Measurements from ENCODE around the gene DOCK2.
"Not testable (repeated sequence)": the region's sequence is repeated elsewhere in the genome, so short reads cannot be mapped to it uniquely, and the experiment has no call there.

DOCK2 gene

DNA sequence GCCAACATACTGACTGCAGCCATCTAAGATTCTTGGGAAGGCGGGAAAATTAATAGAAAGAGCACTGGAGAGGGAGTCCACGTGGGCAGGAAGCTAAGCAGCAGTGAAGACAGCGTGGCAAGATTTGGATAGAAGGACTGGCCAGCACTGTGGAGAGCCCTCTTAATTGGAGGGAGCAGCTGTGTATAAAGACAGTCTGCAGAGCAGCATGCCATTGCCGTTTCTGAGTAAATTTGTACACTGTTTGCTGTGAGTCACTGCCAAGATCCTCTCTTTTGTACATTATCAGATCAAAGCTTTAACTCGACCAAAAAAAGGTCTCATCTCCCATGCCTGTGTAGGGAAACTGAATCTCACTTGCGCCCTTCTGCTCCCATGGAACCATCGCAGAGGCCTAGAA lies 297.9 kb downstream of the DOCK2 start:
- no peak for DNase-seq (ENCODE audit: low read depth in 2 of 2, low spot score in 1 of 2)

DNA sequence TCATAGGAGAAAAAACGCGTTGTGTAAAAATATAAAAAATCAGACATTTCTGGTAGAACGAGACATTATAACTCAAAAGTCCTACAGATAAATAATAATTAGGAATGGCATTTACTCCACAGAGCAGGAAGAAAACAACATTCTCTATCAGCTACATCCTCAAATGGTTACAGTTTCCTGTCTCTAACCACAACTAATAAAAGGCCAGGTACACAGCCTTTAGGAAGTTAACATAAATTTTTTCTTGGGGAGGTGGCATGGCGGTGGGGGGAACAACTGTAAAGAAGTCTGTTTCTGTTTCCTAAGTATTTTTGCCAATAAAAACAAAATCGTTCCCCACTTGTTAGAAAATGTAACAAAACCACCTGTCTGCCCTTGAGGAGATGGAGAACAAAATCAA lies 298.7 kb downstream of the DOCK2 start:
- DNase-seq (ENCODE audit: low read depth in 2 of 2, low spot score in 1 of 2) = no peak

DNA sequence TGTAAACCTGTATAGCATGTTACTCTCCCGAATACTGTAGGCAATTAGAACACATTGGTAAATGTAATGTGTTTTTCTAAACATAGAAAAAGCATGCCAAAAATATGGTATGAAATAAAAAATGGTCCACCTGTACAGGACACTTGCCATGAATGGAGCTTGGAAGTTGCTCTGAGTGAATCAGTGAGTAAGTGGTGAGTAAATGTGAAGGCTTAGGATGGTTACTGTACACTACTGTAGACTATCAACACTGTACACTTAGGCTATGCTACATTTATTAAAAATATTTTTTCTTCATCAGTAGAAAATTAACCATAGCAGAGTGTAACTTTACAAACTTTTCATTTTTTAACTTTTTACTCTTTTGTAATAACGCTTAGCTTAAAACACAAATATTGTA lies 301.4 kb downstream of the DOCK2 start:
- no peak for DNase-seq (ENCODE audit: low read depth in 2 of 2, low spot score in 1 of 2)

DNA sequence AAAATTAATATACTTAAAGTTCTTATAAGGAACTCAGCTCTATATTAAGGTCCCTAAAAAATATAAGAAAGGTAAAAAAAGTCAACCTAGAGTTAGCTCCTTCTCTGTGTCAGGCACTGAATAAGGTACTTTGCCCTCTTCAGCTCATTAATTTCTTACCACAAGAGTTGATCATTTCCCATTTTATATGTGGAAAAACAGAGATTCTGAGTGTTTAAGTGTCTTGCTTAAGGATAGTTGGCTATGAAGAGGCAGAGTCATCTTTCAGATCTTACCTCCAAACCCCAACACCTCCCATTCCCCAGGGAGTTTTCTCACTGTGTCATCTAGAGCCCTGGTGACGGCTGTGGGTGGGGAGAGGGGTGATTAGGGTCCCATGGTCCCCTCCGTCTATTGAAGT lies 302.7 kb downstream of the DOCK2 start:
- DNase-seq (ENCODE audit: low read depth in 2 of 2, low spot score in 1 of 2) = no peak

DNA sequence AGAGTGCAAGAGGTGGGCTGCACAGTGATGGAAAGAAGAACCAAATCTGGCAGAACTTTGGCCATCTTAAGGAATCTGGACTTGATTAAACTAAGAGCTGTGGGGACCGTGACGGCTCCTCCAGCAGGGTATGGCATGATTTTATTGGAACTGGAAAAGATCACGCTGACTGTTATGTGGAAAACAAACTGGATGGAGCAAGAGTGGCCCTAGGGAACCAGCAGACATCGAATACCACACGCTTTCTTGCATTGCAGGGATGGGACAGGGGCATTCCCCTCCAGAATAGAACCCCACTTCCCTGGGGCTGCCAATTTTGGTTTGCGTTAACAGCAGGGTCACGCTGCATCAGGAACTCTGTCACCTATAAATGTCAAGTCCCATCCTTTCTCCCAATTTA lies 304.5 kb downstream of the DOCK2 start:
- DNase-seq (ENCODE audit: low read depth in 2 of 2, low spot score in 1 of 2) = no peak

DNA sequence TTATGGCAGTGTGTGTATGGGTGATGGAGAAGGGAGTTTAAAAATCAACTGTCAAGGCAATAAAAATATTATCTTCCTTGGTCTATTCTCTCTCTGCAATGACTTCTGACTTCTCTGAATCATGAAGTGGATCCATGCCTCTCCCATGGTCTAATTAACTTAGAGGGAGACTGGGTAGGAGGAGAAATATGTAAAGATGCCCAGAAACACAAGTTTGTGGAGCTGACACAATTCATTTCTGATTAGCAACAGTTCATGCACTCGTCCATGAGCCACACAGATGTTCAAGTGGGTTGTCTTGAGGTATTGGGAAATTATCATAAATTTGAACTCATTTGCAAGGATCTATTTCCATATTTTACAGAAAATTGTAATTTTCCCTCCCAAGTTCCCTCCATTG lies 305.1 kb downstream of the DOCK2 start:
- no peak for DNase-seq (ENCODE audit: low read depth in 2 of 2, low spot score in 1 of 2)

DNA sequence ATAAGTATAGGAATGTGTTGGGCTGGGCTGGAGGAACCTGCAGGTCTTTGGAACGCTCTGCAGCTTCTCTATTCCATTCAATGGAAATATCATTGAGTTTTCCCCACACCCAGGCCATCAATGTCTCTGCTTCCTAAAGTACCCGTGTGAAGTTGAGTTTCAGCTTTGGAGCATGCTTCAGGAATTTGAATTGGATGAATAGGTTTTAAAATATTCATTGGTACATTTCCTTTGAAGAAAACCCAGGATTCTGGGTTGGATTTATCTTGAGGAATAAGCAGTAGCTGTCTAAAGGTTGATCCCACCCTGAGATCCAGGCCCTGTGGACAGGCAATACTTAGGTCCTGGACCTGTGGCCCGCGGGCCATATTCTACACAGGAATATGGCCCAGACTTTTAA lies 306.0 kb downstream of the DOCK2 start:
- DNase-seq (ENCODE audit: low read depth in 2 of 2, low spot score in 1 of 2) = no peak

DNA sequence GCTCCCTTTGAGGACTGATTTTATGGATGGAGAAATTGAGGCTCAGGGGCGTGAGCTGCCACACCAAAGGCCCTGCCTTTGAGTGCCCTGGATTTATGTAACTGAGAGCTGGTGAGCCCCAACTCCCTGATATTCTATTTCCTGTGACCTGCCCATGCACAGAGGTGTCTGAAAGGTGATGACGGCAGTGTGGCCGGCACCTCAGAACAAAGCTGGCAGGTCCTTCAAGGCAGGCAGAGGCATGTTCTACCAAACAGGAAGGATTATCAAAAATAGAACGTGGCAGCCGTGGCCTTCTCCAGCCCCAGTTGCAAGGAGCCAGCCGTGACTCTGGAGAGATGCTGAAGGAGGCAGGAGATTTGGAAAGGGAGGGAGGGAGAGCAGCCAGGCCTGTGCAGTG lies 307.0 kb downstream of the DOCK2 start:
- DNase-seq (ENCODE audit: low read depth in 2 of 2, low spot score in 1 of 2) = no peak

DNA sequence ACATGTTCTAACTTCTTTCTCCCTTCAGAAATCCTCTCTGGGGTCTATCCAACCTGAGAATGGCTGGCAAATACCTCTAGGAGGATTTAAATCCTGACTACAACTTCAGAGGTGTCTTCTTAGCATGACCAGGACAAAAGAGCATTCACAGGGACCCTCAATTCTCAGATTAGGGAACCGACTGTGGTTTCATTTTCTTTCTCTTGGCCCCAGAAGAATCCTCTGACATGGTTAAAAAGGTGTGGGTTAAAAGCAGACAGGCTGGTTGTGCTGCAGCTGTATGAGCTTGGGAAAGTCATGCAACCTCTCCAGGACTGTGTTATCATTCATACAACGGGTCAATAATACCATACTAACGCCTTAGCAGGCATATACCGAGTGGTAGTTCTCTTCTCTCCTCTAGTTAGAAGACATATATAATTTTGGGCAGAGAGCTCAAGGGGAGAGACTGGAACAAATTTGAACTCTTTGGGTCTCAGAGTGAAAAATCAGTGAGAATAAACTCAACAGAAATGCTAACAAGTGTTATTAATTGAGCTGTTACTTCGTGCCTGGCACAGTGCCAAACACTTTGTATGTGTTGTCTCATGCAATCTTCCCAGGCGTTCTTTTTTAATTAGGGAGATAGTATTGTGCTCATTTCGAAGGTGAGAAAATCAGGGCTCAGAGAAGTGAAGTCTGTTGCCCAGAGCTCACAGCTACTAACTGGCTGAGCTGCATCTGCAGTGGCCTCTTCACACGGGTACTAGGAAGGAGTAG lies 308.0 kb downstream of the DOCK2 start:
- DNase-seq (ENCODE audit: low read depth in 2 of 2, low spot score in 1 of 2) = no peak

DNA sequence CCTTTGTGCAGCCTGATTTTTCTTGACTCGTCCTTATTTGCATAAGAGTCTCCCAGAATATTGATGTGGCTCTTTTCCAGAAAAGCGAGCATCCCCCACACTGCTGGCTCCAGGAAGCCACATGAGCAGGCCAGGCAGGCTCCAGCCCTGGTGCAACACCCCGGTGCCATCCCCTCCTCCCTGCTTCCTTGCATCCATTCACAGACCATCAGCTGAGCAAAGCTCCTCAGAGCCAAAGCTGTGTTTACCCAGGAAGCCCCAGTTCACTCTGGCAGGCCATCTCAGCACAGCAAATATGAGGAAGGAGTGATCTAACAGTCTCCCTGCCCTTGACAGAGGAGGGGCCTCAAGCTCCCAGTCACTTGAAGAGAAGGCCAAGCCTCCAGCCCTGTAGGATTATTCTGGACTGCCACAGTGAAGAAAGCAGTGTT lies 308.8 kb downstream of the DOCK2 start:
- DNase-seq (ENCODE audit: low read depth in 2 of 2, low spot score in 1 of 2) = no peak

DNA sequence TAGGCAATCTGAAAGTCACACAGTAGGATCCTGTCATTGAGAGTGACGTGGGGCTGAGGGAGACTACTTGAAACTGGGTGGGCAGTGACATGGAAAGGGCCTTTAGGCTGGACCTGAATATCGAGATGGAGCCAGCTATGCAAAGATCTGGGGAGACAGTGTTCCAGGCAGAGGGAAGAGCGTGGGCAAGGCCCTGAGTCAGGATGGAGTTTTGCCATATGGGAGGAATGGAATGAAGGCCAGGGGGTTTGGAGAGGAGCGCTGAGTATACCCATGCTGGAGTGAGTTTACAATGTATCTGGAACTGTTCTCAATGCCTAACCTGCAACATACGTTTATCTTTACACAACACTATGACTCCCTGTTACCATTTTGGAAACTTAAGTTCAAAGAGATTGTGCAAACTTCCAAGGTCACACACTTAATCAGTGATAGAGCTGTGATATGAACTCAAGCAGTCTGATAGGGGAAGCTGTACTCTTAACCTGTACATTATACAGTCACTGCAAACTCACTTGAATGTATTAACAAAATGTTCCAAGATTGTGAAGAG lies 309.7 kb downstream of the DOCK2 start:
- no peak for DNase-seq (ENCODE audit: low read depth in 2 of 2, low spot score in 1 of 2)

DNA sequence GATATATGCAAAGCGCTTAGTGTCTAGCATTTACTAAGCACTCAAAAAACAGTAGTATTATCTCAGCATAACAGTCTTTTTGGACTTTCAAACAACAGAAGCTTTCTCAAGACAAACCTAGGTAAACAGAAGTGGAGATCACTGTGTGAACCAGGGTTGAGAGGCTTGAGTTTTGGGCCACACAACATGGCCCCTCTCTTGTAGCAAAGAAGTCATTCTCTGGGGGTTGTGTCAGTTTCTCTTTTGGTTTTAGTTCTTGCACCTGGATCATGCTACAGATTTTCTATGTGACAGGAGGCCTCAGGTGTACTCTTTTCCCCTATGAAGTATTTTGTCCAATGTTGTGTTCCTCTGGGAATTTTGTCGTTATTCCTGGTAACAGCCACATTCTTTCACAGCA lies 313.3 kb downstream of the DOCK2 start:
- DNase-seq (ENCODE audit: low read depth in 2 of 2, low spot score in 1 of 2) = no peak

DNA sequence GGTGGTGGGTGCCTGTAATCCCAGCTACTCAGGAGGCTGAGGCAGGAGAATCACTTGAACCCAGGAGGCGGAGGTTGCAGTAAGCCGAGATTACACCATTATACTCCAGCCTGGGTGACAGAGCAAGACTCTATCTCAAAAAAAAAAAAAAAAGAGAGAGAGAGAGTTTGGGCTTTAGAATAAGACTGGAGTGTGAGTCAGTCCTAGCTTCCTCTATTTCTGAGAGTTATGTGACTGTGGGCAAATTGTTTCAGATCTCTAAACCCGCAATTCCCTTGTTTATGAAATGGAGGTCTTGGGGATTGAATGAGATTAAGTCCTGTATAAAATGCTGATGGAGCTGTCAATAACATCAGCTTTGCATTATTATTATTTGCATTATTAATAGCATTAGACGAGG lies 316.1 kb downstream of the DOCK2 start:
- DNase-seq (ENCODE audit: low read depth in 2 of 2, low spot score in 1 of 2) = not testable (repeated sequence)

DNA sequence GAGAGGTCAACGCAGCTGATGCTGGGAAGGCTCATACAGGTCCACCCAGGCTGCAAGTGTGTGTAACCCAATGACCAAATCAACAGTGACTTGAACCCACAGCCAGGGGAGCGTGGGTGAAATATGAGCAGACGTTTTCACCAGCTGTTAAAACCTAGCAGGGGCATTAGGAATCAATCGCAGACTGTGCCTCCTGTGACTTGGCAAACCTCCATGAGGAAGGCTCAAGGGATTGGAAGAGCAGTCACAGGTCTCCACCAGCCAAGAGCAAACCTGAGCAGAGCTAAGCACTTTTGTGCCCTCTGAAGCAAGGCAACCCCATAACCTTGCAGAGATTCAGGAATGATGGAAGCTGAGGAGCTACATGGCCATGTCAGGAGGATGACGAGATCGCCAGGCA lies 317.7 kb downstream of the DOCK2 start:
- DNase-seq (ENCODE audit: low read depth in 2 of 2, low spot score in 1 of 2) = no peak

DNA sequence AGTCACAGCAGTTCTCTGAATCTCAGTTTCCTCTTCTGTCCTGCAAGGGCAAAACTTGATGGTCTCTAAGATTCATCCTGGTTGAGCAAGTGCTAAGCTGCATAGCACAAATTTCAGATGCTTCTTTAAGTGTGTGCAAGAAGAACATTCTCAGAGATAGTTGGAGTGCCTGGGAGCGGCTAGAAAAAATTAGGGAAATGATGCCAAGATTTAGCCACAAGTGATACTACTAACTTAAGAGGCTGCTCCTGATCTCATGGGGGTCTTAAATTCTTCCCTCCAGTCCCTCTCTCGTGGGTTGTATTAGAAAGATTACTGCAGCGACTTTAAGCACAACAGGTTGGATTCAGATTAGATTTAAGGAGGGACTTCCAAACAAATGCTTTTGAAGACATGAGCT lies 319.1 kb downstream of the DOCK2 start:
- no peak for DNase-seq (ENCODE audit: low read depth in 2 of 2, low spot score in 1 of 2)

DNA sequence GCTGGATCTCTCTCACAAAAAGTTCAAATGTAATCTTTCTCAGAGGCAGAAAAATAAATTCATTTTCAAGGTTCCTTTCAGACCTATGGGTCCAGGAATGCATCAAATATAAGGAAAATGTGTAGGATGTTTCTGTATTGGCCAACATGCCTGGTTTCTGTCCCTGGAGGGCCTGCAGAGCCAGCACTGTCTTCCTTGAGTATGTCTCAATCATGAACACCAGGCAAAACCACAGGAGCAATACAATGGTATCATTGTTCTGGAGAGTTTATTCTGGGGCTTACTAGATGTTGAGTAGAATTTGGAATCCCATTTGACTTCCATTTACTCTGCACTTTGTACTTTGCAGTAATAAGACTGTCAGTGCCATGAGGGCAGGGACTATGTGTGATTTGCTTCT lies 319.7 kb downstream of the DOCK2 start:
- DNase-seq (ENCODE audit: low read depth in 2 of 2, low spot score in 1 of 2) = no peak

DNA sequence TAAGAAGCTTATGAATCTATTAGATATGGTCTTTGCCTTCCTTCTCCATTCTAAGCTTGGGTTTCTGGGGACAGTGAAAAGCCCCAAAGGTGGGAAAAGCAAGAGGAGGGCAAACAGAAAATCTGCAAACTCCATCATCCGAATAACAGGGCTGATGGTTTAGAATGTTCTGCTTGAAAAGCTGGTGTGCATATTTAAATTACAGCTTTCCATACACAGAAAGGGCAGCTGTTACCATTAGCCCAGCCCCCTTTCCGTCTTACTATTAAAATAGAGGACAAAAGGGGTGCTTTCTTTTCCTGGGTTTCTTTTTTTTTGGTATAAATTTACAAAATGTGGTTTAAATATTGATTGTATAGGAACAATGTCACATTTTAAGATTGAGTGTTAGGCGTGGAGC lies 321.2 kb downstream of the DOCK2 start:
- DNase-seq (ENCODE audit: low read depth in 2 of 2, low spot score in 1 of 2) = no peak

DNA sequence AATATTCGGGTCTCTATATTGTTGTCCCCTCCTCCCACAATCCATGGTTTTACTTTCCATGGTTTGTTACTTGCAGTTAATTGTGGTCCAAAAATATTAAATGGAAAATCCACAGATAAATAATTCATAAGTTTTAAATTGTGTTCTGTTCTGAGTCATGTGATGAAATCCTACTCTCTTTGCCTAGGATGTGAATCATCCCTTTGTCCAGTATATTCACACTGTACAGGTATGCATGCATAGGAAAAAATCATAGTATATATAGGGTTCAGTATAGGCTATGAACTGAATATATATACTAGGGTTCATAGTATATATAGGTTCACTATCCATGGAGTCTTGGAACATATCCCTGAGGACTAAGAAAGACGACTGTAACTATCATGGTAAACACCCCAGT lies 323.6 kb downstream of the DOCK2 start:
- no peak for DNase-seq (ENCODE audit: low read depth in 2 of 2, low spot score in 1 of 2)

DNA sequence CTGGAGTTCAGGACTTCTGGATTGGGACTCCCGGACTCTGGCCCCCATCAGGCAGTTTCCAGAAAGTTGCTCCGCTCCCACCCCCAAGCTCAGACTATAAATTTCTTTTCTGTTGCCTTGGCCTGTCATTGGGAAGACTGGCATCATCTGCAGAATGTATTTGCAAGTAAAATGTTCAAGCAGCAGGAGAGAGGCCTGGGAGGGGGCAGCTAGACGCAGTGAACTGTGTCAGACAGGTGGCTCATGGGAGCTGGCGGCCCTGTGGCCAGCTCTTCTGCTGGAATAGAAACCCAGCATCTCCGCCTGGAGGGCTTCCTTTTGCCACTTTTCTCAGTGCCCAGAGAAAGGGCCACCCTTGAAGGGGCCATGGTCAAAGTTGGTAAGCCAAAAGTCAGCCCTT lies 327.2 kb downstream of the DOCK2 start:
- DNase-seq (ENCODE audit: low read depth in 2 of 2, low spot score in 1 of 2) = no peak

DNA sequence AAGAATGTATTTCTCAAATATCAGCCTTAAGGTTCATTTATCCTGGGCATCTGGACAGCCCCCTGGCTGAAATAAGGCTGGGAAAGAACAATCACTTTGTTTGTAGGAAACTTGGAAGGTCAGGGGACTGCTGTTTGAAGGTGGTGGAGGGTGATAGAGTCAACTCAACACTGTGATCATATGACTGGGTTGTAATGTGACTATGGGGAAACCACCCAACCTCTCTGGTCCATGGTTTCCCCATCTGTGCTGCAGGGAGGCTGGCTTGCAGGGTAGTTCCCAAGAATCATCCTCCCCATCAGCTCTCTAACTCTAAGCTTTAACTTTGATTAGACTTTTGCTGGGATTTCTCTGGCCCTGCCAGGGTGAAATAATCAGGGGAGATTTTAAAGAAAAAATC lies 333.3 kb downstream of the DOCK2 start:
- DNase-seq (ENCODE audit: low read depth in 2 of 2, low spot score in 1 of 2) = no peak

DNA sequence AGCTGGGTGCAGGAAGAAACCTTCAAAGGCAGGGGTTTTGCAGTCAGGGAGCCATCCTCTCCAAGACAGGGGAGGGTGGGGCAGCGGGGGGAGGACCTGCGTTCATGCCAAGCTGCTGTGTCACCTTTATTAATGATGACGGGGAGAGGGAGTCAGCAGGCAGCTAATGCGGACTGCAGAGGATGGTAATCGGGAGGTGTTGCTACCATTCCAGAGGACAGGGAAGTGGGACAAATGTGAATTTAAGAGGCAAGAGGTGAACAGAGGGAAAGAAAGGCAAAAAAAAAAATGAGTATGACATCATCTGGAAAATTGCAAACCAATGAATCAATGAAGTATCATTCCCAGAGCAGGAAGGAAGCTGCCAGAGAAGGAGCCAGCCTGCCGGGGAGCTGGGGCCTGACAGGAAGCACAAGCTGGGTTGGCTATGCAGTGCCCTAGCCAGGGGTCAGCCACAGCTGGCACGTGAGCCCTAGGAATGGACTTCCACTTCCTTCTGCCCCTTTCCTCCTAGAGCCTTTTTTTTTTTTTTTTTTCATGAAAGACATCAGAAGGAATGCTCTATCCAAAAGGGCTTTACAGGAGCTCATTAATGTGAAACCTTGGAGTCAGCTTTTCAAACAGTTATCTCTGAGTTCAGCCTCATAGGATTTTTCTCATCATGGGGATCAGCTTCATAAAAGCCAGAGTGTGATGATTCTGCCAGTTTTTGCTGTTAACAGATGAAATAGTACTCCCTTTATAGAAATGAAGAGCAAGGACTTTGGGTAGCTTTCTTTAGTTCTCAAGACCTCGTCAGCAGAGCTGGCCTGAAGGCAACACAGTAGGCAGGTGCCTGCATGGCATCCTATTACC lies 334.1 kb downstream of the DOCK2 start:
- no peak for DNase-seq (ENCODE audit: low read depth in 2 of 2, low spot score in 1 of 2)

DNA sequence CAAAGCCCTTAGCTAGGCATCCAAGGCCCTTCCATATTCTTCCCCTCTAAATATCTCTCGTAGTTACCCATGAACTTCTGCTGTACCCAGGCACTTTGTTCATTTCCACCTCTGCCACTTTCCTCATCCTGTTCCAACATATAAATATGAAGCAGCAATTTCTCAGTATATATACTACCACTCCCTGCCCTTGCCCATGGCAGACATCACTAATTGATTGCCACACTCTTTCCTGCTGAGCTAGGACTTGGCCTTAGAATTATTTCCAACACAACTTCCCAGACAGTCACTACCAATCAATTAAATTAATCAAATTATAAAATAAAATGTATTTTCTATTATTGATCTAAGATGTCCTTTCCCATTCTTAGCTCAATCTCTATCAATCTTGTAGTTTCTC lies 334.7 kb downstream of the DOCK2 start:
- DNase-seq (ENCODE audit: low read depth in 2 of 2, low spot score in 1 of 2) = no peak
